HG03139 (cell line): Measurements from ENCODE around the gene MLPH.

Source experiments
- ATAC-seq: cut with Tn5 transposase; IDR thresholded peaks from one replicate; pipeline ENCODE4 v1.9.1; 2021; ENCODE audit not compliant: unreplicated experiment

MLPH gene

DNA sequence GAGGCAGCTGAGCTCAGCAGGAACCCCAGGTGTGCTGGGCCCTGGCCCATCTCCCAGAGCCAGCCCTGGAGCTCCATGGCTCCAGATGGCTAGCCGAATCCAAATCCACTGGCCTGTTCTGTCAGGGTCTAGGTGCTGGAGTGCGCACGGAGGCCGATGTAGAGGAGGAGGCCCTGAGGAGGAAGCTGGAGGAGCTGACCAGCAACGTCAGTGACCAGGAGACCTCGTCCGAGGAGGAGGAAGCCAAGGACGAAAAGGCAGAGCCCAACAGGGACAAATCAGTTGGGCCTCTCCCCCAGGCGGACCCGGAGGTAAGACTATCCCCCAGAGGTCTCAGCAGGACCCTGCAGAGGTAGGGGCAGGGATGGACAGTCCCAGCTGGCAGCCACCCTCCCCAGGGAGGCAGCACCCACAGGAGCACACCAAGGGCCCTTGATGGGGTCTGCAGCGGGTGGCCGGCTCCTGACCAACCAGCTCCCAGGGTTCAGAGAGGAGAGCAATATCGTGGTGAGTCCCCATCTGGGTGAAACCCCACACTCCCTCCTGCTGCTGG, 53.2 kb downstream of the MLPH start:
- ATAC-seq = no peak

GRCh38 chr2:237540823-237541222, 53.8 kb downstream of the MLPH start:
- ATAC-seq = no peak

- no peak for ATAC-seq
Measured at GRCh38 chr2:237541243-237541642, 54.2 kb downstream of the MLPH start.

GRCh38 chr2:237542001-237542704, 55.1 kb downstream of the MLPH start:
- no peak for ATAC-seq

DNA sequence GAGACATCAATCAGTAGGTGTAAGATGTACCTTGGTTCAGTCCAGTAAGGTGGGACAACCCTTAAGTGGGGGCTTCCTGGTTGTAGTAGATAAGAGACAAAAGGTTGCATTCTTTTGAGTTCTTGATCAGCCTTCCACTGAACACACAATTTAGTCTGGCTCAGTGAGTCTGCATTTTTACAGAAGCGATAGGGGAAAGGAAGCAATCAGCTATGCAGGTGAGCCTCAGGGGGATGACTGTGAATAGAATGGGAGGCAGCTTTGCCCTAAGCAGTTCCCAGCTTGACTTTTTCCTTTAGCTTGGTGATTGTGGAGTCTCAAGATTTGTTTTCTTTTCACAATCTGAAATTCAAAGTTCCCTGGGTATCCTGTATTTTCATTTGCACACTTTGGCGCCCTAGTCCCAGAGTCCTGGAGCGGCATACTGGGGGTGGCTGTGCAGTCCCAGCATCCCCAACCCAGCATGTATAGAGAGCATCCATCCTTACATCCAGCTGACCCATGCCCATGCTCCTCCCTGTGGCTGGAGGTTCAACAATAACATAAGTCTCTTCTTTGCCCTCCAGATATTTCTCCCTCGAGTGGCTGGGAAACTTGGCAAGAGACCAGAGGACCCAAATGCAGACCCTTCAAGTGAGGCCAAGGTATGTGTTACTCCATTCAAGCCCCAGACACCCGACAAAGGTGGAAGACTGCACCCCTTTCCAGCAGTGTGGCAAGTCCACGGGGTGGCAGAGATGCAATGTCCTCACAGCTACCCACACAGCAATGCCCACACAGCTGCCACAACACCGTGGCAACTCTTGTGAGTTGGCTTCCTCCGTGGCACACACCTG, 59.2 kb downstream of the MLPH start:
- no peak for ATAC-seq

DNA sequence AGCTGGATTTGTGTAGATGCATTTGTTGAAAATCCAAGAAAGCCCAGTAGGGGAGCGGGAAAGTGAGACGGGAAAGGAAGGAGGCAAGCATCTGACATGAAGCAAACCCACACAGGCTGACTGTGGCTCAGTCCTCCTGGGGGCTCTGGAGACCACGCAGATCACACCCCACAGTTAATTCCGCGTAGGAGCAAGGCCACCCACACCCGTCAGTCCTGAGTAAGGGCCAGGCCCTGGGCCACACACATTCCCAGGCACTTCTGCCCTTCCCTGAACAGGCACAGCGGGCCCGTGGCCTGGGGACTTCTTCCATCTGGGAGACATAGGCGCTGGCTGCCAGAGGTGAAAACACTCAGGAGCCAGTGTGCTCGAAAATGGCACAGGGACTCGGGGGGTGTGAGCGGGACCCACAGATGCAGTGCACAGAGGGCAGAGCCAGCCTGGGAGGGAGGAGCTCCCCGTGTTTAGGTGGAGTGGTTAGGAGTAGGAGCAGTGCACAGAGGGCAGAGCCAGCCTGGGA, 59.9 kb downstream of the MLPH start:
- no peak for ATAC-seq

DNA sequence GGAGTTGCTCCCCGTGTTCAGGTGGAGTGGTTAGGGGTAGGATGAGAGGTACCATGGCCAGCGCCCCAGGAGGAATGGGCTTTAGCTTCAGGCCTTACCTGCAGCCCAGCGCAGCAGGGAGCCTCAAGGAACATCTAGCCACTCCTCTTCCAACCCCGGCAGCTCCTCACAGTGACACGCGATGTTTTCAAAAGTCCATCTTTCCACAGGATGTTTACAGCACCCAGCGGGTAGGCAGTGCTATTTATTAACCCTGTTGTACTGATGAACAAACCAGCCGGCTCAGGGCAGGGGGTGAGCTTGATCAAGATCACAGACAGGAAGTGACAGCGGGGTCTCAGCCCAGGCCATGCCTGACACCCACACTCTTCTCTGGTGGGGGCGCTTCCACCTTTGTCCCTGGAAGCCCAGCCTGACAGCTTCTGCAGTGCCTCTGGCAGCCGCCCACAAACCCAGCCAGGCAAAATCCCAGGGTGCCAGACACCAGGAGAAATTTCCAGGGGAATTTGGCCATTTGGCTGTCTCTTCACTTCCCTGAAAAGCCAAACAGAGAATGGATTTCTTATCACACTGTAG, 60.9 kb downstream of the MLPH start:
- ATAC-seq = no peak

GRCh38 chr2:237549216-237549615, 62.2 kb downstream of the MLPH start:
- ATAC-seq = no peak

DNA sequence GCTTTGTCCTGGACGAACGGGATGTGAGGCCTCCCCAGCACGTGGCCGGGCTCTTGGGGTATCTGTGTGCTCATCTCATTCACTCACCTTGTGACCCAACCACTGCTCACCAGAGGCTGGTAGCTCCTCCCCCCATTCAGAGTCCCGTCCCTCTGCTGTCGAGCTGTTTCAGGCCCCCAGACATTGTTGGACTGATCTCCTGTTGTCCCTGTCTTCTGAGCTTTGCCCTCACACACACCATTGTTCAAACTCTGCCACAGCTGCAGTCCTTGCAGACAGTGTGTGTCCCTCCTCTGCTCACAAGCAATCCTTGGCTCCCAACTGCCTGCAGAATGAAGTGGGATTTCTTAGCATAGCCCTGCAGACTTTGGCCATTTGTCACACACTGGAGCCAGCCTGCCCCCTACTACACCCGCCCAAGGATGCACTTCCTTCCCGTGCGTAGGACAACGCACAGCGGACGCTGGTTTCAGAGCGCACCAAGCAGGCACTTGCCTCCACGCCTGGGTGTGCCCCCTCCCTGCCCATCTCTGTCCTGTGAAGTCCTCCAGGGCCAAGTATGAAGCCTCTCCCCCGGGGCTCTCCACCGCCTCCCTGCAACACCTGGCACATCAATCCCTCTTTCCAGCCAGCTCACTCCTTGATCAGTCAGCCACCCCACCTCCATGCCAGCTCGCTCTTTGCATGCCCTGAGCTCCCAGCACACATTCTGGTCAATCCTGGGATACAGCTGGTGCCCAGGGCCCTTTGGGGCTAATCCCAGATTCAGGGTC, 62.8 kb downstream of the MLPH start:
- no peak for ATAC-seq

GRCh38 chr2:237551071-237551574, 64.1 kb downstream of the MLPH start:
- ATAC-seq = no peak

GRCh38 chr2:237552908-237553307, 65.9 kb downstream of the MLPH start:
- no peak for ATAC-seq

GRCh38 chr2:237553948-237554347, 66.9 kb downstream of the MLPH start:
- no peak for ATAC-seq

- ATAC-seq = no peak
Measured at GRCh38 chr2:237555560-237555959, 68.5 kb downstream of the MLPH start.

GRCh38 chr2:237556773-237557632, 70.0 kb downstream of the MLPH start:
- ATAC-seq = peak; percentile 78

DNA sequence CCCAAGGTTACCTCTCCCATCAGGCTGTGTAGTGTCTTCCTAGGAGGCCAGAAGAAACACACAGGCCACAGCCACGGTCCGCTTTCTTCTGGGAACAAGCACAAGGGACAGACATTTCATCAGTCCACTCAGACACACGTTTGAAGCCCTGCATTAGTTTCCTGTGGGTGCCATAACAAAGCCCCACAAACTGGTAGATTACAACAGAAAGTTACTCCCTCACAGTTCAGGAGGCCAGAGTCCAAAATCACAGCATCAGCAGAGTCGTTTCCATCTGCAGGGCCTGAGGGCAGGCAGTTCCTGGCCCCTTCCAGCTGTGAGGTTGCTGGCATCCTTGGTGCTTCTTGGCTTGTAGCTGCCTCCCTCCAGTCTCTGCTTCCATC, 70.6 kb downstream of the MLPH start:
- ATAC-seq = no peak

GRCh38 chr2:237558961-237559641, 72.0 kb downstream of the MLPH start:
- no peak for ATAC-seq

DNA sequence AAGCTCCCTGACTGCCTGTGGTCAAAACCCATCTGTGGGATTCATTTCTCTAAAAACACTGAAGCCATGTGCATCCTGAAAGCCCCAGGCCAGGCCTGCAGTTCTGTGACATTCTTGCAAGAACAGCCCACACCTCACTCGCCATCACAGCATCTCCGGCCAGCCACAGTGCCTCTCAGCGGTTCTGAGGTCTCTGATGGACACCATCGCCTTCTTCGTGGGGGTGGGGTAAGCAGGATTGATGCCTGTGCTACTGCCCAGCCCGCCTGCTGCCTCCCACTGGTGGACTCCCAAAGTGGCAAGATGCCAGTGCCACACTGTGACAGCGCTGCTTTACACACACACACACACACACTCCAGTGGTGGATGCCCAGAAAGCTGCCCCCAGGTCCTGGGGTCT, 74.2 kb downstream of the MLPH start:
- ATAC-seq = no peak

- no peak for ATAC-seq
Measured at GRCh38 chr2:237563816-237564215, 76.8 kb downstream of the MLPH start.

DNA sequence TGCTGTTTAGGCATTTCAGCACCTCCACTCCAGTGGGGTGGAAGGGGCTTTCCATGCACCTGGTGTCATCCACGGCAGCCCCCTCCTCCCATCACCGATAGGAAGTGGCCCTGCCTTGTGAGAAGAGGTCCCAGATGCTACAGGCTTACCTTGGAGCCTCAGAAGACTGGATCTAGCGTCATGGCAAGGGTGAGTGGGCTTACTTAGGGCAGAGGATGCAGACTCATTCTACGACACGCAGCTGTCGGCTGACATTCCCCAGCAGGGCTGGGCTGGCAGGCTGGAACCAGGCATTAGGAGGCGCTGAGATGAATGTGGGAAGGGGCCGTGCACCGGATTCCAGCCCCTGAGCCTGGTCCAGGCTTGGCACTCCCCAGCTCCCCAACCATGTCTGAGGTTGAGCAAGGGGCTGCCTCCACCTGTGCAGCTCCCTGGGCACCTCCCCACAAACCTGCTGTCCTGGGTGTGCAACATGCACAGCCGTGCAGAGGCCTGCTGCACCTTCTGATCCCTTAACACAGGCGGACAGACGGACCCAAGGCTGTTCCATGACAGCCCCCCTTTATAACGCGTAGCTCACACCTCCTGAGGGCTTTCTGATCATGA, 77.6 kb downstream of the MLPH start:
- ATAC-seq = no peak
